T-helper 1 cell treated with Interleukin-12 subunit alpha and Interleukin-12 subunit beta and Interleukin-4 antibody, amounts not matched to agents 30 μg/mL and 1 μg/mL, for 36 hours (primary cell): Measurements from ENCODE around the gene FGGY.

ENCODE experiments used
- H3K27ac Mint-ChIP-seq: one replicate; pipeline ENCODE4 v1.8.0; 2021; ENCODE audit warnings: mild to moderate bottlenecking, mixed read lengths
- H3K27me3 Mint-ChIP-seq: one replicate; pipeline ENCODE4 v1.8.0; 2021; ENCODE audit warnings: low read depth, mixed read lengths
- H3K36me3 Mint-ChIP-seq: one replicate; pipeline ENCODE4 v1.8.0; 2021; ENCODE audit warnings: low read depth, mixed read lengths
- H3K4me1 Mint-ChIP-seq: one replicate; pipeline ENCODE4 v1.8.0; 2021; ENCODE audit warnings: low read depth, mixed read lengths
- H3K4me3 Mint-ChIP-seq: one replicate; pipeline ENCODE4 v1.8.0; 2021; ENCODE audit warnings: mild to moderate bottlenecking, moderate library complexity, mixed read lengths
- H3K9me3 Mint-ChIP-seq: one replicate; pipeline ENCODE4 v1.8.0; 2021; ENCODE audit warnings: mixed read lengths

Gene FGGY

GRCh38 chr1:59767119-59767518 is 470.2 kb downstream of the FGGY start:
- H3K4me3 Mint-ChIP-seq = no peak overlapping the region
- H3K4me1 Mint-ChIP-seq = no peaks in the 10 kb centered on the region
- no peaks in the 10 kb centered on the region for H3K27me3 Mint-ChIP-seq
- H3K36me3 Mint-ChIP-seq = no peaks in the 10 kb centered on the region
- no peaks in the 10 kb centered on the region for H3K9me3 Mint-ChIP-seq
- H3K27ac Mint-ChIP-seq = no peak overlapping the region

GRCh38 chr1:59768792-59769735 is 472.2 kb downstream of the FGGY start:
- H3K27ac Mint-ChIP-seq = no peak overlapping the region
- H3K4me1 Mint-ChIP-seq = no peaks in the 10 kb centered on the region
- no peaks in the 10 kb centered on the region for H3K27me3 Mint-ChIP-seq
- H3K9me3 Mint-ChIP-seq = no peaks in the 10 kb centered on the region
- H3K36me3 Mint-ChIP-seq = no peaks in the 10 kb centered on the region
- H3K4me3 Mint-ChIP-seq = no peak overlapping the region

DNA sequence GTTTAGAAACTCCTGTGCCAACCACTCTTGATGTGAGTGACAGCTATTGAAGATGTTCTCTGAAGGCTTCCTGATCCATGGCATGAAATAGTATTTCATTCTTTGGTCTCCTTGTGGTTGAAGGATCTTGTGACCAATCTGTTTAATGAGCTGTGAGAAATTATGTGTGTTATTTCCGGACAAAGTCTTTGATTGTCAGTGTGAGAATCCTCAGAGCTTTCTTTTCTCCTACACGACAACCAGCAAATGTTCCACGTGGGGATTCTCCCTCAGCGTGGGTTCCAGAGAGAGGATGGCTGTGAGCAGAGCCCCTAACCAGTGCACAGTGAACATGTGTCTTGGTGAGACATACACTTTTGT is 472.8 kb downstream of the FGGY start:
- H3K27me3 Mint-ChIP-seq = no peaks in the 10 kb centered on the region
- no peaks in the 10 kb centered on the region for H3K36me3 Mint-ChIP-seq
- no peaks in the 10 kb centered on the region for H3K9me3 Mint-ChIP-seq
- no peak overlapping the region for H3K4me3 Mint-ChIP-seq
- no peaks in the 10 kb centered on the region for H3K4me1 Mint-ChIP-seq
- no peak overlapping the region for H3K27ac Mint-ChIP-seq

- Mint-ChIP-seq H3K27ac (no peak overlapping the region), H3K27me3 (no peaks in the 10 kb centered on the region), H3K36me3 (no peaks in the 10 kb centered on the region), H3K4me1 (no peaks in the 10 kb centered on the region), H3K9me3 (no peaks in the 10 kb centered on the region), H3K4me3 (no peak overlapping the region)
Observed at GRCh38 chr1:59771361-59771760, 474.5 kb downstream of the FGGY start.

DNA sequence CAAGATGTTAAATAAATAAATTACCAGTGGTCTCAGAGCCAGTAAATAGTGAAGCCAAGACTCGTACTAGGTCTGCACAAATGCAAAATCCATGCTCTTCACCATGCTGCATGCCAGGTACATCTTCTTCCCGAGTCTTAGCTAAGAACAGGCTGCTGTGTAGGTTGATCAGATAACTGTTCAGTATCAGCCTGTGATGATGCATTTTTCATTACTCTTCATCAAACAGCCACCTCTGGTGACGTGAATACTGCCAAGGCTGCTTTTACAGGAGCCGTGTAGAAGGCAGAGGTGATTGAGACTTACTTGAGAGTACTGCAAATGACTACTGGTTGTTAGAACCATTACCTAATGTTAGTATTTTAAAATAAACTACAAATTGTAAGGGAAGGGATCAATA is 478.6 kb downstream of the FGGY start:
- H3K4me1 Mint-ChIP-seq = no peaks in the 10 kb centered on the region
- no peak overlapping the region for H3K27ac Mint-ChIP-seq
- no peaks in the 10 kb centered on the region for H3K36me3 Mint-ChIP-seq
- no peak overlapping the region for H3K4me3 Mint-ChIP-seq
- H3K27me3 Mint-ChIP-seq = peaks cover 6% of the 10 kb centered on the region
- H3K9me3 Mint-ChIP-seq = no peaks in the 10 kb centered on the region

DNA sequence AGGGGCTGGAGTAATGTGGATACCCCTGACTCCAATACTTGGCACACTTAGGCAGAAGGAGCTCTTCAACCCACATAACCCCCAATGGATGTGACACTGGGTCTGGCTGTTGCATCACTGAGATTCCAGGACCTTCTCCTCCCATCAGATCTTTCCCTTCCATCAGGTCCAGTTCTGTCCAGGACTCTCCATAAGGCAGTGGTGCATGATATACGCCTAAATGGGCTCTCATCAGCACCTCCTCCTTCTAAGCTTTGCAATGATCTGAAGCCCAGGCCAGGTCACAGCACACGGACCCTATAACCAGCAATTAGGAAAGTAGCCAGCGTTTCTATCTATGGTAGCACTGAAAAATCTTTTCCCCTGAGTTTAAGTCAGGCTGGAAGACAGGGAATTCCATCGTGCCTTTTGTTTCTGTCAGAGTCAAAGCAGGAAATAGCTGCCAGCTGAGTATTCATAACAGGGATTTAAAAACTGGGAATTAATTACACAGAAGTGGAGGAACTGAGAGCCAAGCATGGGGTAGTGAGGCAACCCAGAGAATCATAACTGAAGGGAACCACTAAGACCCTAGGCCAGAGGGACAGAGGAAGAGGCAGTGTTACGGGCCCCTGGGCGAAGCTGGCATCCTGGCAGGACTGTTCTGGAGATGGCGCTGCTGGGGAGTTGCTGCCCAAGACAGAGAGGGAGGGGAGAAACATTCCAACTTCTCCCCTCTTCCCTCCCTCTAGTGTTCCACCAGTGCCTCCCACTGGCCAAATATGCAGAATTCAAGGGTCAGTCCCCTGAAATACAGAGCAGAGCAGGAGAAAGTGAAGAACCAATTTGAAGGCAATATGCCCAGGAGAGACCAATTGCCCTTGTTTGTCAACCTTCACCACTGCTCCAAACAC is 480.3 kb downstream of the FGGY start:
- Mint-ChIP-seq H3K4me1 (no peaks in the 10 kb centered on the region), H3K9me3 (no peaks in the 10 kb centered on the region), H3K27ac (no peak overlapping the region), H3K27me3 (peaks cover 7% of the 10 kb centered on the region), H3K36me3 (no peaks in the 10 kb centered on the region), H3K4me3 (no peak overlapping the region)

- H3K4me1 Mint-ChIP-seq = no peaks in the 10 kb centered on the region
- H3K9me3 Mint-ChIP-seq = no peaks in the 10 kb centered on the region
- peaks cover 10% of the 10 kb centered on the region for H3K27me3 Mint-ChIP-seq
Observed at GRCh38 chr1:59779949-59780348, 483.1 kb downstream of the FGGY start.

DNA sequence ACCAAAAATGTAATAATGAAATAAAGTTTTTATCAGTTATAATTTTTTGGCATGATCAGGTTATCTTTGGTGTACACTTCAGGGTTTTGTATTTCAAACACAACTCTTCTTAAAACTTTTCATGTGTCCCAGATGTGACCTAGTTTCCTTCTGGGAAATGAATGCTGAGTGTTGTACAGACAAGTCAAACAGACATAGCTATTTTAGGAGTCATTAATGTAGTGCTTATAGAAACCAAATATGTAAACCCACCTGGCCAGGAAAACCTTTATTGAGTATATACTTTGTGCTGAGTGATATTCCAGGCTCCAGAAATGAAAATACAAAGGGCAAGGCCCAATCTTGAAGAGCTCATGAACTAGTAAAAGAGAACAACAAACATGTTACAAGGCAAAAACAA is 491.9 kb downstream of the FGGY start:
- peaks cover 22% of the 10 kb centered on the region for H3K9me3 Mint-ChIP-seq
- no peak overlapping the region for H3K4me3 Mint-ChIP-seq
- no peak overlapping the region for H3K27ac Mint-ChIP-seq
- H3K36me3 Mint-ChIP-seq = no peaks in the 10 kb centered on the region
- H3K27me3 Mint-ChIP-seq = peaks cover 6% of the 10 kb centered on the region
- peaks cover 5% of the 10 kb centered on the region for H3K4me1 Mint-ChIP-seq

More at GRCh38 chr1:59779949-59780348, 483.1 kb downstream of the FGGY start:
- Mint-ChIP-seq H3K4me3 (no peak overlapping the region), H3K27ac (no peak overlapping the region), H3K36me3 (no peaks in the 10 kb centered on the region)

- Mint-ChIP-seq H3K4me1 (no peaks in the 10 kb centered on the region), H3K9me3 (no peaks in the 10 kb centered on the region), H3K36me3 (no peaks in the 10 kb centered on the region), H3K27me3 (peaks cover 16% of the 10 kb centered on the region), H3K27ac (no peak overlapping the region), H3K4me3 (no peak overlapping the region)
Observed at GRCh38 chr1:59798600-59798999, 501.7 kb downstream of the FGGY start.

GRCh38 chr1:59803458-59804038 is 506.7 kb downstream of the FGGY start:
- H3K27ac Mint-ChIP-seq = no peak overlapping the region
- H3K9me3 Mint-ChIP-seq = no peaks in the 10 kb centered on the region

DNA sequence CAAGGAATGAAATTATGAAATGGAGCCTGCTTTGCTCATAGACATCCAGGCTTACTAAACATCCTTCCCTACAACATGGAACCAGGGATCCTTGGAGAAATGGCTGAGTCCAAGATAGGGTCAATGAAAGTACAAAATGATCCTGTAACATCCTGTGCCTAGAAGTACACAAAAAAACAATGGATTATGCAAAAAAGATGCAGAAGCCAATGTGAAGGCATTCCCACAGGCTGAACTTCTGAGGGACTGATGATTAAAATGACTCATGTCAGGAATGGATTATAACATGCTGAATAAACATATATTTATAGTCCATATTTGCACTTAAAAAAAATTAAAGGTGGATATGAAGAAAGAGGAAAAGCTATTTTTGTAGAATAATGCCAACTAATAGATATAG is 507.4 kb downstream of the FGGY start:
- H3K9me3 Mint-ChIP-seq = no peaks in the 10 kb centered on the region
- no peaks in the 10 kb centered on the region for H3K36me3 Mint-ChIP-seq

More at GRCh38 chr1:59803458-59804038, 506.7 kb downstream of the FGGY start:
- H3K36me3 Mint-ChIP-seq = no peaks in the 10 kb centered on the region
- H3K4me1 Mint-ChIP-seq = no peaks in the 10 kb centered on the region
- H3K27me3 Mint-ChIP-seq = peaks cover 7% of the 10 kb centered on the region
- no peak overlapping the region for H3K4me3 Mint-ChIP-seq

GRCh38 chr1:59805554-59805953 is 508.7 kb downstream of the FGGY start:
- Mint-ChIP-seq H3K27me3 (peaks cover 20% of the 10 kb centered on the region), H3K36me3 (no peaks in the 10 kb centered on the region), H3K4me3 (no peak overlapping the region), H3K27ac (no peak overlapping the region), H3K9me3 (no peaks in the 10 kb centered on the region), H3K4me1 (no peaks in the 10 kb centered on the region)

More for the DNA sequence above, 507.4 kb downstream of the FGGY start:
- Mint-ChIP-seq H3K4me3 (no peak overlapping the region), H3K4me1 (no peaks in the 10 kb centered on the region), H3K27me3 (peaks cover 14% of the 10 kb centered on the region), H3K27ac (no peak overlapping the region)
